Activated naive CD4-positive, alpha-beta T cell treated with anti-CD3 and anti-CD28 coated beads, Interleukin-2, amount 50 U/mL, for 16 hours (primary cell): ENCODE measurements around the gene PRPF39.
A peak's percentile ranks its signal among the peaks of the same experiment; 100 is the strongest.

Experiments used
- DNase-seq: peaks from one replicate; pipeline ENCODE4 v3.0.0-alpha.2; 2020

PRPF39 gene

DNA sequence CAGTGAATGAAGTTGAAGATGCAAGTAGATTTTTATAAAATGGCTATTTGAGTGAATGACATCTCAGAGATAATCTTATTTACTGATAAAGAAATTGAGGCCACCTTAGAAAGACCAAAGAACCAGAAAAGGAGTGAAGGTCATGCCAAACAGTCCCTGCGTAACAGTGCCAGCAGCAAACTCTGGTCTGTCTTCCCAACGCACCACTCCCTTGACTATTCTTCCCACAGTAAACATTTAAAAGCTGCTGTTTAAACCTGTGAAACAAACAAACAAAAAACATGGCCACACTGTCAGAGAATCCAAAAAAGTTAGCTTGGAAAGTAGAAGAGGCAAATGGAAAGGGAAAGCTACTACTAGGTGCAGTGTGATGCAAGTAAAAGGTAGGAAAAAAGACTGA, 1.5 kb upstream of the PRPF39 start:
- no peak for DNase-seq

GRCh38 chr14:45083617-45083975, 320 bp upstream of the PRPF39 start:
- no peak for DNase-seq

DNA sequence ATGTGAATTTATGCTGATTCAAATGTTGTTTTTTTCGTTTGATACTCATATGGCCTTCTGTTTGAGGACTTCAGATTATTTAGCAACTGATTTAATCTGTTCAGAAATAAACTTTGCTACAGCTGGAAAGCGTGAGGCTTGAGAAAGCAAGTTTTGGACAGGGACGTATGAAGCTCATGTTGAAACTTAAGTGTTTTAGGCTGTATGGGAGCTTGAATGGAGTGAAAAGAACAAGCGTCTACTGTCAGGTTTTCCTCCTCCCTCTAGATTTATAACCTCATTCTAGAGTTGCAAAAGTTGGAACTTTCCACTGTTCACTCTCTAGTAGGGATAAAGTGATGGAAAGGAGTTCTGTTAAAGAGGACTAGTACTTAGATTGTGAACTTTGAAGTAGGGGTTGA, 1.0 kb downstream of the PRPF39 start:
- DNase-seq, result no peak

DNA sequence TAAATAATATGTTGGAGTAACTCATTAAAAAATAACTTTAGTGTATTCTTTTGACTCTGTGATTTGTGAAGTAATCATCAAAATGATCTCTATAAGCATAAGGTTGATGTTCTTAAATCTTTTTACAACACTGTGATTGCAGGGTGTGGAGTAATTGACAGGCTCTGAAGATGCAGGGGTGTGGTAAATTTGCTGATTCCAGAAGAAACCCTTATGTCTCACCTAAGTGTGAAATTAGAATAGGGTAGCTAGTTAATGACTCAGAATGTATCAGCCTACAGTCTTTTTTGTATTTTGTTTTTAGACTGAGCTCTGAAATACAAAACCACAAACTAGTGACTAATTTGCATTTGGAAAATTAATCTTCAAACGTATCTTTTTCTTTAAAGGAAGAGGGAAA, 5.9 kb downstream of the PRPF39 start:
- DNase-seq, result no peak

- no peak for DNase-seq
Measured at GRCh38 chr14:45091710-45092109, 7.8 kb downstream of the PRPF39 start.

GRCh38 chr14:45094275-45094674, 10.4 kb downstream of the PRPF39 start:
- DNase-seq, result no peak

DNA sequence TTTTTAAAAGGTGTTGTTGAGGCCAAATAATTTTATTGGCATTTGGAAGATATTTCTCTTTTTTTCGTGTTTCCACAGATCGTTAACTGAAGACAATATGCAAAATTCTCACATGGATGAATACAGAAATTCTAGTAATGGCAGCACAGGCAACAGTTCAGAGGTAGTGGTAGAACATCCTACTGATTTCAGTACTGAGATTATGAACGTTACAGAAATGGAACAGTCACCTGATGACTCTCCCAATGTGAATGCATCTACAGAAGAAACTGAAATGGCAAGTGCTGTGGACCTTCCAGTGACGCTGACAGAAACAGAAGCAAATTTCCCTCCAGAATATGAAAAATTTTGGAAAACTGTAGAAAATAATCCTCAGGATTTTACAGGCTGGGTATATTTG, 11.2 kb downstream of the PRPF39 start:
- no peak for DNase-seq

GRCh38 chr14:45096218-45096617, 12.3 kb downstream of the PRPF39 start:
- DNase-seq, result no peak

- DNase-seq, result no peak
Measured at GRCh38 chr14:45103806-45104205, 19.9 kb downstream of the PRPF39 start.

GRCh38 chr14:45104561-45104960, 20.6 kb downstream of the PRPF39 start:
- DNase-seq, result no peak

DNA sequence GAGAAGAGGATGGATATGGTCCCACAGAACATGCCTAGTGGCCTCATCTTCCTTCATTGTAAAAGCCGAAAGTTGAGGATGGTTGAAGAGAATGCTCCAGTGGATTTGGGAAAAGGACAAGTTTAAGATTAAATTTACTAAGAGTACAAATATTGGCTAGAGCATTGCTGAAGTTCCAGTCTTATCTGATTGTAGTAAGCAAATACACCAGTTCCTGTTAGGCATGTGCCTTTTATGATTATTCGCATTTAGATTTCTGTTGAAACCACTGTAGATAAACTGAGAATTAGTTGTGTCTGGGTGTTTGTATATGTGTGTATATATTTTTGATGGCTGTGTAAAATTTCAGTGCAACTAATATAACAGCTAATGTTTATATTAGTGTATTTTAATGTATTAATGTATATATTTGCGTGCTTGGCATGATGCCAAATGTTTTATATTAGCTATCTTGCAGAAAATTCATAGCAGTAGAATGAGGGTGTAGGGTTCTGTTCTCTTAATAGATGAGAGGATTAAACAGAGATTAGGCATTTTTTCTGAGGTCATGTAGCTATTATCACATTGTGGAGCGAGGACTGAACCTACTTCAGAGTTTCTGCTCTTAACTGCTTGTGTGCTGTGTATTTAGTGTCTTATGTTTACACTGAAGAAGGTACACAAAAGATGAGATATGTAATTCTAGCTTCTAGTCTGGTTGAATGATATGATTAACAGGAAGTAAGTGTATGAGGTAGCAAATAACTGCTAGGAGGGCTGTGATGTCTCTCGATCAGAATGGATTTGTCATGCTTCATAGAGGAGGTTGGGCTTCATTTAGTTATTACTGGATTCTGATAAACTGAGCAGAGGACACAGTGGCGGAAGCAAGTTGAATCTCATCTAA, 29.2 kb downstream of the PRPF39 start:
- no peak for DNase-seq

GRCh38 chr14:45114327-45114726, 30.4 kb downstream of the PRPF39 start:
- no peak for DNase-seq

GRCh38 chr14:45118594-45118993, 34.7 kb downstream of the PRPF39 start:
- DNase-seq, result no peak

DNA sequence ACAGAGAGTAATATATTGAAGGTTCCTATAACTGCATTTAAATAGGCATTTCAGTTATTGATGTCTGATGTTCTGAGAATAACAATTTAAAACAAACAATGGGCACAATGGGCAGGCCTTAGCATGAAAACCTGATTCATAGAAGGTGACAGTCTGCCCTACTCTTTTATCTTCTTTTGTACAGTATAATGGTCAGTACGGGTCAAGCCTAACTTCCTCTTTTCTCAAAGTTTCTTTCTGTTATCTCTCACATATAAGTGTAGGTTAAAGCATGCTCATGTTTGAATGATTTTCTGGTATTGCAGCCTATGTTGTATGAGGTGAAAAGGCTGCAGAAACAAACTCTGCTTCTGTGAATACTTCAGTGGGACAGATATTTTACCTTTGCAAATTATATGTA, 36.2 kb downstream of the PRPF39 start:
- no peak for DNase-seq

DNA sequence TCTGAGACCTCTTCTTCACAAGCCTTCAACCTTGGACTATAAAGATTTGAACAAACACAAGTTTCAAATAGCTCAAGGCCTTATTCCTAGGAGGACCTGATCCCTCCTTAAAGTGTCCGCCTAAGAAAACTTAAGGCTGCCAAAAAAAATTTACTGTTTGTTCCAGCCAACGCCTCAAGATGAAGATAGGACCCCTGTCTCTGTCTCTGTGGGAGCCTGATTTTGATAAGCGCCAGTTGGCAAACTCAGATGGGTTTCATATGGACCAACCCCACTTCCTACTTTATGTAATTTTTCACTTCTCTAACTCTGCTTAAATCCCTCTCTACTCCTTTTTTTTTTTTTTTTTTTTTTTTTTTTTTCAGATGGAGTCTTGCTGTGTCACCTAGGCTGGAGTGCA, 39.4 kb downstream of the PRPF39 start:
- DNase-seq, result no peak

- DNase-seq, result no peak
Measured at GRCh38 chr14:45125754-45126153, 41.8 kb downstream of the PRPF39 start.

DNA sequence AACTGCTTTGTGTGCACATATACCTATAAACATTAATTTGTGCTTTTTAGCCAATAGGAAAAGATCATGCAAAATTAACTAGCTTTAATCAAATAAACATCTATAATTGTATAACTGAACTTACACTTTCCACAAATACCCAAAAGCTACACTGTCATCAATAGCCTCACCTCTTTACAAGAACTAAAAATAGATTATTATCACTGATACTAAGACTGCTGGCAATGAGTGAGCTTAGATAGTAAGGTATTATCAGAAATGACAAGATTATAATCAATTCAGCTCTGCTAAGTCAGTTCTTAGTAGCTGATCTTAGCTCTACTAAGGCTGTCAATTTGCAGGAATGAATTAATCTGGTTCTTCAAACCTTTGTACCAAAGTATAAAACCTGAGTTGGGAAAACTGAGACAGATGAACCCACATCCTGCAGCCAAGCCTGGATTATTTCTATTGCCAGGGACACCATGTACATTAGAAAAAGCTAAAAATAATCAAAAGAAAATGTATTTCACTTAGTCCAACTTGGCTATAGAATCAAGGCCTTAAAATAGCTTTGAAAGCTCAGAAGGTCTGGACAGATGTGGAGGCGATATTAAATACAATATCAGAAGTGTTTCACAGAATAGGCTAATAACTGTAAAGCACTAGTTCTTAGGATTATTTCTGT, 45.2 kb downstream of the PRPF39 start:
- DNase-seq, result no peak

GRCh38 chr14:45133683-45134050, 49.8 kb downstream of the PRPF39 start:
- DNase-seq, result no peak

DNA sequence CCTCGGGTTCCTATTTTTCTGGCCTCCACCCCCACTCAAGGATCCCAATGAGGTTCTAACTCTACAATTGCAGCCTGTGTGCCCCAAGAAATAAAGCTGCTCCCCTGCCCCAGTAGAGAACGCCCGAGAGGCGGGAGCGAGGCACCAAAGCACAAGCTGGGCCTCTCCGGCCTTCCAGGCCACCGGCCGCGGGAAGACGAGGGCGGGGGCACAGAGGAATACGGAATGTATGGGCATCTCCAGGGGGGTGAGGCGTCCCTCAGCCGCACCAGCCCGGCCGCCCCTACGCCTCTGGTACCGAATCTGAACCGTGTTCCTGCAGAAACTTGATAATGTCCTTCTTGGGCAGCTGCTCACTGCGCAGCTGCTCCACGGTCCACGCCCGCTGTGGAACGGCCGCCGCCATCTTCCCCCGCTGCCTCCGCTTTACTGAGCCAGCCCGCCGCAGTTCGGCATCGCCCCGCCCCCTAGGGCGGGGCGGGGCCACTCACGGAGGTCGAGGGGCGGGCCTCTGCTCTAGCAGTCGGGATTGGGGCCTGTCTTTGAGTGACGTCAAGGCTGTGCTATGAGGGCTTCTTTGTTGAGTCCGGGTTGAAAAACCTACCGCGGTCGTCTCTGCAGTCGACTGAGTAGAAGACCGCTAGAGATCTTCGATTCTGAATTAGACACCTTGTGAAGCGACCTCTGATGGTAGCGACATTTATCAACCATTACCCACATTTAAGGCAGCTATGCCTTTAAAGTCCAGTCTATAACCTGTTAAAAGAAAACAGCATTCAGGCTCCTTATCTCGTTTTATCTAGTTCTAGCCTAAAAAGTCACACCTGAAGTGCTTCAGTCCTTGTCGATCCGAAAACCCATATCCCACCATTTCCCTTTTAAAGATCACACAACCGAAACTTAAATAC, 50.4 kb downstream of the PRPF39 start, which contains the start of gene FKBP3:
Gene FKBP3, minus strand, starts transcription at position 431 of the 908 bp plus-strand sequence. Its CDS starts 25 bp downstream, at position 406.
- peak; percentile 96 for DNase-seq

GRCh38 chr14:45135156-45135555, 51.2 kb downstream of the PRPF39 start:
- no peak for DNase-seq

GRCh38 chr14:45135659-45136395, 51.9 kb downstream of the PRPF39 start, which contains the start of gene FANCM:
Gene FANCM (plus strand): TSS chr14:45135930. CDS start chr14:45136032, 102 bp downstream.
- peak; percentile 82 for DNase-seq

GRCh38 chr14:45136399-45136798, 52.5 kb downstream of the PRPF39 start:
- no peak for DNase-seq
